HepG2 (cell line): Measurements from ENCODE around the gene SPIRE1. TPM values are rescaled to one million over a fixed set of nuclear protein-coding genes. Genes with fewer than 3 reads are reported as not detected.
A peak's percentile ranks its signal among the peaks of the same experiment; 100 is the strongest.

Source experiments
- ATAD3A ChIP-seq: sonication (generic); formaldehyde crosslinking; IDR thresholded peaks from 2 replicates; pipeline ENCODE4 v1.4.0; 2020; ENCODE audit warnings: missing genetic modification reagents
- CREB3 ChIP-seq: sonication (generic); formaldehyde crosslinking; IDR thresholded peaks from 2 replicates; pipeline ENCODE4 v1.5.0; 2020; ENCODE audit warnings: missing genetic modification reagents
- CREBL2 ChIP-seq: sonication (generic); formaldehyde crosslinking; IDR thresholded peaks from 2 replicates; pipeline ENCODE4 v1.8.1; 2023; ENCODE audit warnings: missing genetic modification reagents, mild to moderate bottlenecking, borderline replicate concordance
- FOXA1 ChIP-seq, 2 experiments: fragments of 450-650 bp in 1 of 2; sonication (generic) in 1 of 2; formaldehyde crosslinking in 1 of 2; IDR thresholded peaks; 2 replicates each; pipeline versions ENCODE4 v1.4.0 to v1.6.1; 2016 to 2020; ENCODE audit warnings: missing genetic modification reagents in 1 of 2
- FOXP4 ChIP-seq: sonication (generic); formaldehyde crosslinking; IDR thresholded peaks from 2 replicates; pipeline ENCODE4 v1.4.0; 2020; ENCODE audit warnings: missing genetic modification reagents
- HHEX ChIP-seq: IDR thresholded peaks from 2 replicates; pipeline ENCODE4 v1.6.1; 2016; ENCODE audit warnings: control low read depth
- NFKB2 ChIP-seq: sonication (generic); formaldehyde crosslinking; IDR thresholded peaks from 2 replicates; pipeline ENCODE4 v1.4.0; 2020; ENCODE audit warnings: missing genetic modification reagents, borderline replicate concordance
- NR2F2 ChIP-seq: IDR thresholded peaks from 2 replicates; pipeline ENCODE4 v1.6.1; 2012; ENCODE audit warnings: low read depth, inconsistent platforms, borderline replicate concordance
- NR3C1 ChIP-seq: sonication (generic); formaldehyde crosslinking; IDR thresholded peaks from 2 replicates; pipeline ENCODE4 v1.4.0; 2020; ENCODE audit warnings: missing genetic modification reagents
- PAXIP1 ChIP-seq: sonication (generic); formaldehyde crosslinking; conservative IDR thresholded peaks from 2 replicates; pipeline ENCODE4 v1.4.0; 2020; ENCODE audit warnings: mild to moderate bottlenecking, missing genetic modification reagents, moderate library complexity
- TAF15 ChIP-seq: fragments of 200-400 bp; formaldehyde crosslinking; IDR thresholded peaks from one replicate; pipeline ENCODE4 v1.6.1; 2018; ENCODE audit warnings: mild to moderate bottlenecking, low read depth, low read length; ENCODE audit not compliant: poor library complexity, severe bottlenecking
- ZFP36L2 ChIP-seq: sonication (generic); formaldehyde crosslinking; IDR thresholded peaks from 2 replicates; pipeline ENCODE4 v1.4.0; 2020; ENCODE audit warnings: missing genetic modification reagents
- ZNF207 ChIP-seq: fragments of 450-650 bp; IDR thresholded peaks from 2 replicates; pipeline ENCODE4 v1.6.1; 2016; ENCODE audit warnings: antibody characterized with exemption, borderline replicate concordance
- ZNF281 ChIP-seq: sonication (generic); formaldehyde crosslinking; IDR thresholded peaks from 2 replicates; pipeline ENCODE4 v1.4.0; 2020; ENCODE audit warnings: missing genetic modification reagents, borderline replicate concordance
- ZNF292 ChIP-seq: sonication (generic); formaldehyde crosslinking; IDR thresholded peaks from 2 replicates; pipeline ENCODE4 v1.8.1; 2022; ENCODE audit warnings: mild to moderate bottlenecking, low read depth, missing genetic modification reagents, borderline replicate concordance
- ZNF317 ChIP-seq: sonication (generic); formaldehyde crosslinking; IDR thresholded peaks from 2 replicates; pipeline ENCODE4 v1.5.0; 2020; ENCODE audit warnings: mild to moderate bottlenecking, missing genetic modification reagents
- ZNF800 ChIP-seq: sonication (generic); formaldehyde crosslinking; IDR thresholded peaks from 2 replicates; pipeline ENCODE4 v1.4.0; 2020; ENCODE audit warnings: missing genetic modification reagents
- polyA plus RNA-seq, 8 experiments: library from polyadenylated mRNA; depleted of rRNA in 3 of 8; stranded (reverse) in 7 of 8; unstranded in 1 of 8; fragments of >200 nt; fragmentation: Illumina TruSeq in 4 of 8; extraction: Trizol in 4 of 8; gene quantifications; 2 replicates each; pipeline versions ENCODE4 v1.2.1 to v1.2.3, GENCODE V29; 2011 to 2016; ENCODE audit warnings: low read depth in 4 of 8, missing spikeins in 1 of 8, mixed read lengths in 1 of 8; ENCODE audit not compliant: insufficient read depth in 1 of 8
- total RNA-seq, 5 experiments: library from RNA; depleted of rRNA; stranded (reverse); fragments of >200 nt; fragmentation: Illumina TruSeq; extraction: Trizol; gene quantifications; 2 replicates each; pipeline ENCODE4 v1.2.3, GENCODE V29; 2016; ENCODE audit warnings: low read depth in 1 of 5

Gene SPIRE1
- total and polyA plus RNA-seq, 2 of the 13 experiments (the other 11 are each of a cell fraction or from before 2014, with no cell fraction given) = 9.9 to 21.3 TPM

GRCh38 chr18:12595571-12596255 is 62.2 kb downstream of the SPIRE1 start (continued):
- TF ChIP-seq ZNF800 (CRISPR knock-in tag) (no peak), TAF15 (no peak), HHEX (CRISPR knock-in tag) (peak; percentile 54; the same call in 1 of the 2 replicates), NR3C1 (CRISPR knock-in tag) (no peak), ZNF292 (CRISPR knock-in tag) (0 out of 2 replicates have a peak, but pooled peaks have one; percentile 28), CREB3 (CRISPR knock-in tag) (no peak), ATAD3A (CRISPR knock-in tag) (no peak), CREBL2 (no peak), NR2F2 (peak; percentile 83), PAXIP1 (CRISPR knock-in tag) (peak; percentile 71), FOXP4 (CRISPR knock-in tag) (peak; percentile 82), ZNF317 (CRISPR knock-in tag) (0 out of 2 replicates have a peak, but pooled peaks have one; percentile 40), ZNF207 (no peak), ZFP36L2 (CRISPR knock-in tag) (no peak), FOXA1 (IDR thresholded peaks at IDR 0.05) (no peak), FOXA1 (CRISPR knock-in tag; IDR thresholded peaks at IDR 0.05) (peak; percentile 53; the same call in 1 of the 2 replicates), NFKB2 (CRISPR knock-in tag) (no peak), ZNF281 (peak; percentile 62; the same call in 1 of the 2 replicates)
